ENCODE data around the gene CABLES1.

GRCh38 chr18:23093772-23094171 is 41.5 kb upstream of the CABLES1 start:
- TF ChIP-seq RAD21 (IDR thresholded peaks at IDR 0.05; ENCODE audit: low read length) = no peak
- TF ChIP-seq CTCF (conservative IDR thresholded peaks at IDR 0.05; ENCODE audit: low read depth, low read length) = no peak
- TF ChIP-seq SMC3 (IDR thresholded peaks at IDR 0.05; ENCODE audit: low read depth, low read length) = no peak
- TF ChIP-seq POLR2A (IDR thresholded peaks at IDR 0.05; ENCODE audit: low read depth, low read length) = no peak
- no peak for TF ChIP-seq RFX5 (IDR thresholded peaks at IDR 0.05; ENCODE audit: low read depth, low read length)
